Duodenal mucosa (tissue), 2 donors: ENCODE data around the gene ZNF346.
"Not testable (repeated sequence)": the region's sequence is repeated elsewhere in the genome, so short reads cannot be mapped to it uniquely, and the experiment has no call there.

Experiments used
- H3K27ac ChIP-seq: one replicate; pipeline ENCODE4 v1.7.0; 2013; ENCODE audit warnings: low read depth, low read length
- H3K27me3 ChIP-seq, 2 donors: one replicate each; pipeline ENCODE4 v1.7.0; 2013; ENCODE audit warnings: low read length in 2 of 2, control low read depth in 1 of 2; ENCODE audit not compliant: insufficient read depth in 2 of 2, control insufficient read depth in 1 of 2
- H3K36me3 ChIP-seq, 2 donors: one replicate each; pipeline ENCODE4 v1.7.0; 2013; ENCODE audit warnings: low read length in 2 of 2, control low read depth in 1 of 2; ENCODE audit not compliant: insufficient read depth in 2 of 2, control insufficient read depth in 1 of 2
- H3K4me1 ChIP-seq, 2 donors: one replicate each; pipeline ENCODE4 v1.7.0; 2013; ENCODE audit warnings: low read length in 2 of 2, control low read depth in 1 of 2; ENCODE audit not compliant: insufficient read depth in 2 of 2, control insufficient read depth in 1 of 2
- H3K4me3 ChIP-seq, 2 donors: one replicate each; pipeline ENCODE4 v1.7.0; 2013; ENCODE audit warnings: low read length in 2 of 2, low read depth in 1 of 2
- H3K9ac ChIP-seq, 2 donors: one replicate each; pipeline ENCODE4 v1.7.0; 2013; ENCODE audit warnings: low read length in 2 of 2, low read depth in 1 of 2
- H3K9me3 ChIP-seq, 2 donors: one replicate each; pipeline ENCODE4 v1.7.0; 2013; ENCODE audit warnings: low read length in 2 of 2, control low read depth in 1 of 2; ENCODE audit not compliant: control insufficient read depth in 1 of 2

Gene ZNF346

GRCh38 chr5:177022386-177023302, at the start of gene ZNF346:
Gene ZNF346 (plus strand): TSS chr5:177022696. CDS start chr5:177022739, 43 bp downstream.
- Histone ChIP-seq H3K9me3 (no peaks in the 10 kb centered on the region), H3K4me3 (peak within 1 kb of the TSS; percentile 86 to 92), H3K36me3 (no peaks in the 10 kb centered on the region), H3K4me1 (peaks cover 9 to 18% of the 10 kb centered on the region in 2 donors), H3K27ac (no peak within 1 kb of the TSS), H3K9ac (peak within 1 kb of the TSS; percentile 62 to 89), H3K27me3 (no peaks in the 10 kb centered on the region)

- Histone ChIP-seq H3K36me3 (peaks cover 8 to 33% of the 10 kb centered on the region in 2 donors), H3K27me3 (no peaks in the 10 kb centered on the region), H3K27ac (no peak overlapping the region), H3K4me3 (no peak overlapping the region), H3K9ac (no peak overlapping the region), H3K9me3 (no peaks in the 10 kb centered on the region), H3K4me1 (no peaks in the 10 kb centered on the region)
Measured at GRCh38 chr5:176979669-176980068, 42.8 kb upstream of the ZNF346 start.

DNA sequence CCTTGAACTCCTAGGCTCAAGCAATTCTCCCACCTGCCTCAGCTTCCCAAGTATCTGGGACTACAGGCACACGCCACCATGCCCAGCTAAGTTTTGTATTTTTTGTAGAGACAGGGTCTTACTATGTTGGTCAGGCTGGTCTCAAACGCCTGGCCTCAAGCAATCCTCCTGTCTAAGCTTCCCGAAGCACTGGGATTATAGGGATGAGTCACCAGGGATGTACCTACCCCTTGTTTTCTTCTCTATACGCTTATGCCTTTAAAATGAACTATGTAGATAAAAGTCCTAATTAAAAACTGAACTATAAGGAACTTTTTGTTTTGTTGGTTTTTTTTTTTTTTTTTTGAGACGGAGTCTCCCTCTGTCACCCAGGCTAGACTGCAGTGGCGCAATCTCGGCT, 41.7 kb upstream of the ZNF346 start:
- Histone ChIP-seq H3K36me3 (peaks cover 8 to 27% of the 10 kb centered on the region in 2 donors), H3K9ac (no peak overlapping the region), H3K4me1 (no peaks in the 10 kb centered on the region), H3K9me3 (no peaks in the 10 kb centered on the region), H3K27ac (no peak overlapping the region), H3K27me3 (no peaks in the 10 kb centered on the region), H3K4me3 (no peak overlapping the region)

- H3K27me3 ChIP-seq, H3K4me1 ChIP-seq, H3K9me3 ChIP-seq, H3K27ac ChIP-seq, H3K9ac ChIP-seq, H3K4me3 ChIP-seq: not testable (repeated sequence)
- peaks cover 8 to 27% of the 10 kb centered on the region in 2 donors for H3K36me3 ChIP-seq
Measured at GRCh38 chr5:176983112-176983511, 39.4 kb upstream of the ZNF346 start.

DNA sequence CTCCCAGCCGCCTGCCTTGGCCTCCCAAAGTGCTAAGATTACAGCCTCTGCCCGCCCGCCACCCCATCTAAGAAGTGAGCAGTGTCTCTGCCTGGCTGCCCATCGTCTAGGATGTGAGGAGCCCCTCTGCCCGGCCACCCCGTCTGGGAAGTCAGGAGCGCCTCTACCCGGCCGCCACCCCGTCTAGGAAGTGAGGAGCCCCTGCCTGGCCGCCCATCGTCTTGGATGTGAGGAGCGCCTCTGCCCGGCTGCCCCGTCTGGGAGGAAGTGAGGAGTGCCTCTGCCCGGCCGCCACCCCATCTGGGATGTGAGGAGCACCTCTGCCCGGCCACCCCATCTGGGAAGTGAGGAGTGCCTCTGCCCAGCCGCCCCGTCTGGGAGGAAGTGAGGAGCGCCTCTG, 38.9 kb upstream of the ZNF346 start:
- not testable (repeated sequence) for H3K9me3 ChIP-seq, H3K4me3 ChIP-seq, H3K9ac ChIP-seq

GRCh38 chr5:176984176-176984575, 38.3 kb upstream of the ZNF346 start:
- H3K9me3 ChIP-seq, H3K9ac ChIP-seq, H3K4me1 ChIP-seq, H3K4me3 ChIP-seq, H3K27me3 ChIP-seq, H3K27ac ChIP-seq: not testable (repeated sequence)
- peaks cover 8 to 23% of the 10 kb centered on the region in 2 donors for H3K36me3 ChIP-seq

More for the DNA sequence above, 38.9 kb upstream of the ZNF346 start:
- H3K36me3 ChIP-seq = peaks cover 8 to 27% of the 10 kb centered on the region in 2 donors
- H3K27me3 ChIP-seq, H3K4me1 ChIP-seq, H3K27ac ChIP-seq: not testable (repeated sequence)

DNA sequence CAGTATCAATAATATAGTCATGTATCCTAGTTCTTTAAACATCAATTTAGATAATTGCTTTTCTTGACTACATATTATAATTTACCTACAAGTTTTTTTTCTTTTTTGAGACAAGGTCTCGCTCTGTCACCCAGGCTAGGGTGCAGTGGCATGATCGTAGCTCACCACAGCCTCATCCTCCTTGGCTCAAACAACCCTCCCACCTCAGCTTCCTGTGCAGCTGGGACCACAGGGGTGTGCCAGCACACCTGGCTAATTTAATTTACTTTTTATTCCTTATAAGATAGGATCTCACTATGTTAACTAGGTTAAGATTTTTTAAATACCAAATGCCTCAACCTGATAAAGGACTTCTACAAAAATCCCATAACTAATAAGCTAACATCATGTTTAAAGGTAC, 37.0 kb upstream of the ZNF346 start:
- Histone ChIP-seq H3K27me3 (no peaks in the 10 kb centered on the region), H3K27ac (no peak overlapping the region), H3K36me3 (peaks cover 4 to 12% of the 10 kb centered on the region in 2 donors), H3K4me3 (no peak overlapping the region), H3K9ac (no peak overlapping the region), H3K9me3 (no peaks in the 10 kb centered on the region), H3K4me1 (no peaks in the 10 kb centered on the region)

GRCh38 chr5:176986280-176986679, 36.2 kb upstream of the ZNF346 start:
- H3K9ac ChIP-seq = no peak overlapping the region
- H3K9me3 ChIP-seq = no peaks in the 10 kb centered on the region
- H3K36me3 ChIP-seq = peaks cover 0 to 7% of the 10 kb centered on the region in 2 donors
- H3K27ac ChIP-seq = no peak overlapping the region
- H3K4me3 ChIP-seq = no peak overlapping the region
- no peaks in the 10 kb centered on the region for H3K27me3 ChIP-seq
- no peaks in the 10 kb centered on the region for H3K4me1 ChIP-seq

GRCh38 chr5:176987583-176987982, 34.9 kb upstream of the ZNF346 start:
- no peaks in the 10 kb centered on the region for H3K27me3 ChIP-seq
- no peak overlapping the region for H3K4me3 ChIP-seq
- no peaks in the 10 kb centered on the region for H3K4me1 ChIP-seq
- H3K9me3 ChIP-seq = no peaks in the 10 kb centered on the region
- H3K9ac ChIP-seq = no peak overlapping the region
- no peak overlapping the region for H3K27ac ChIP-seq
- H3K36me3 ChIP-seq = no peaks in the 10 kb centered on the region

GRCh38 chr5:176993081-176993480, 29.4 kb upstream of the ZNF346 start:
- H3K27me3 ChIP-seq, H3K9ac ChIP-seq, H3K4me3 ChIP-seq, H3K9me3 ChIP-seq, H3K36me3 ChIP-seq, H3K27ac ChIP-seq: not testable (repeated sequence)
- H3K4me1 ChIP-seq = peaks cover 13 to 18% of the 10 kb centered on the region in 2 donors
